HG02623 (cell line): ENCODE data around the gene NPAS3.
A peak's percentile ranks its signal among the peaks of the same experiment; 100 is the strongest.

Experiments
- ATAC-seq: cut with Tn5 transposase; IDR thresholded peaks from one replicate; pipeline ENCODE4 v1.9.1; 2021; ENCODE audit warnings: moderate library complexity; ENCODE audit not compliant: unreplicated experiment

Gene NPAS3

DNA sequence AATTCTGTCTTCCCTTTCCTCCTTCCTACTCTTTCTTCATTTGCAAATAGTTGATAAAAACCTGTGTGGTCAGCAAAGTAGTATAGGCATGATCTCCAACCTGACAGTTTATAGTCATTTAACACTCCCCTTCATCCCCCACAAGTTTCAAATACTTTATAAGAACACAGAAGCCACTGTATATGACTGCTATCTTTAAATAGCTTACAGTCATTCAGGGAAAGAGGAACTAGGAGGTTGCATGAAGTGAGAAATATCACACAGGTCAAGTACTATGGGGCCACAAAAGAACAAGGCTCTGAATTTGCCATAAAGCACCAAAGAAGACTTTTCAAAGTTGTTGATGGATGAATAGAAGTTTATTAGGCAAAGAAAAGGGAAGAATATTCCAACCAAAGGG is 431.3 kb downstream of the NPAS3 start:
- ATAC-seq: peak; percentile 99

DNA sequence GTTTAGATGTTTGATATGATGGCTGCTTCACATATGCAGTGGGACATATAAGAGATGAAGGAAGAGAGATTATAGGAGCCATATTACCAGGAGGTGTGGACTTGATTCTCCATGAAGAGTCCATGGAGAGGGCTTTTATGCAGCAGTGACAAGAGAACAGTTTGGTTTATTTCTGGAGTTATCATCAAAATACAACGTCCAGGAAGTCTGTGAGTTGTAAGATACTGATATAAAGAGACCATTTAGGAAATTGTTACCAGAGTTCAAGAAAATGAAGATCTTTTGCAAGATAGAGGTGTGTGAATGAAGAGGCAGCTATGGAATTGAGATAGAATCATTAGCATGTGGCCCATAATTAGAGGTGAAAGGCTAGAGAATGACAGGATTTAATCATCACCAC is 431.7 kb downstream of the NPAS3 start:
- ATAC-seq: no peak

DNA sequence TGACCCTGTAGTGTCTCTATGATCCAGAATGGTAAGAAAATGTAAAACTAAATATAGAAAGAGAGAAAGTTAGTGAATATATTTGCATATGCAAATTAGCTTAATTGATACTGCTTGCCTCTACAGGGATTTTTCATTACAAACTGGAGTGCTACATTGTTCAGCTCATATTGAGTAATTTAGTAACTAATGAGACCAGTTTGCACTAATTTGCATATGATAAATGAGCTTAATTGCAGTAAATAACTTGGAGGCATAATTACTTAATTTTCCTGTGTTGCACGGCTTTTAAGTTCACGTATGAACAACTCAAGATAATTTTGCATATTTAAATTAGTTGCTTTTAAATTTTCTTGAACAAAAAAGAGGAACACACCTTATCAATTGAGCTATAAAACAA is 436.5 kb downstream of the NPAS3 start:
- ATAC-seq: no peak

DNA sequence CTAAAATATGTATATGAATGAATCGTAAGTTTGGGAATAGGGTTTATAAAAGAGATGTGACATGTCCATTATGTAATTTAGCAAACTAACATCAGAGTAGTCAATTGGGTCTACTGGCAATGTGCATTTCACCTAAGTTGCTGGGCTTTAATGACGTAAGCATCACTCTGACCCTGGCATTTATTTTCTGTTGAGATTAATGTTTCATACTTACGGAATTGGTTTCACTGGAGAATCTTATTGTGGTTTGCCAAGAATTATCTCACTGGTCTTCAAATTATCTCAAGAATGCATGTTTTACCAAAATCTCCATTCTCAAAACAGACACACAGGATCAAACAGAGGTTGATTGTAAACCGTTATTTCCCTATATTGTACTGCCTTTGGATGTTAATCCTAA is 437.1 kb downstream of the NPAS3 start:
- ATAC-seq: no peak

DNA sequence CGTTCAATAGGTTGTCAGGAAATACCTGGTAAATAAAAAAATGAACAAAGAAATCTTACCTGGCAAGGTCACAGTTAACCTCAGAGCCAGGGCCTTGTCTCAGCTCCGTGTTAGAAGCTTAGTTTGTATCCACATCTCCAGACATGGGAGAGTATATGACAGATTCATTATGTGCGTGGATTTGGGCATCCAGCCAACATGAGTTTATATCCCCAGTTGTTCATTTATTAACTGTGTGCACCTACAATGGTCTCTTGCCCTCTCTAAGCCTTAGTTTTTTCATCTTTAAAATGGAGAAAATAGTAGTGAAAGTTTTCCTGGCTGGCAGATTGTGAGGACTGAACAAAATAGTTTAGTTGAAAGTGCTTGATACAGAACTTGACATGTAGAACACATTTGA is 437.8 kb downstream of the NPAS3 start:
- ATAC-seq: no peak

DNA sequence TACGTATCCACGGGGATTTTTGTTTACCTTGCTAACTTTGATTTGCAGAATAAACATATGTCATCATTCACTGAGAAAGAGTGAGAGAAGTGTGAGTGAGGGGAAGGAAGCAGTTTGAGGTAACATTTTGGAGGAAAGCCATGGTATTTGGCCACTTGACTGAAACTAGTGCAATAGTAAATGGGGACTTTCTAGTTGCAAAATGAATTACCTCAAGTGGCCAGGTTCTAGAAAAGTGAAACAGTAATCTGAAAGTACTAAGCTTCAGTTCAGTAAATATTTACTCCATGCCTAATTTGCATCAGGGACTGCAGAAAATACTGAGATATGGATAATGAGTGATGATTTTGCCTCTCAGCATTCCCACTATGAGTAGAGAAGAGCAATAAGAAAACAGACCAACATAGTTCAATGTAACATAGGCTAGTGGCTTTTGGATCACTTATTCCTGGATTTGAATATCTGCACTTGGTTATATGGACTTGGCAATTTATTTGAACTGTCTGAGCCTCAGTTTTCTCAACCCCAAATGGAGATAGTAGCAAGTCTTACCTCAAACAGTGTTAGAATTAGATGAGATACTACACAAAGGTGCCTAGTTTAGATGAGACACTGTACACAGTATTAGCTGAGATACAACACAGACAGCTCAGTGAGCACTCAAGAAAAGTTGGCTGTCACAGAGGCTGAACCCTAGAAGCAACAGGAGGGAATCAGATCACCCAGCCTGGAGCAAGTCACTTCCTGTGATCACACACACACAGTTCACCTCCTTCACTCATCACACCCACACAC is 439.1 kb downstream of the NPAS3 start:
- ATAC-seq: peak; percentile 81

DNA sequence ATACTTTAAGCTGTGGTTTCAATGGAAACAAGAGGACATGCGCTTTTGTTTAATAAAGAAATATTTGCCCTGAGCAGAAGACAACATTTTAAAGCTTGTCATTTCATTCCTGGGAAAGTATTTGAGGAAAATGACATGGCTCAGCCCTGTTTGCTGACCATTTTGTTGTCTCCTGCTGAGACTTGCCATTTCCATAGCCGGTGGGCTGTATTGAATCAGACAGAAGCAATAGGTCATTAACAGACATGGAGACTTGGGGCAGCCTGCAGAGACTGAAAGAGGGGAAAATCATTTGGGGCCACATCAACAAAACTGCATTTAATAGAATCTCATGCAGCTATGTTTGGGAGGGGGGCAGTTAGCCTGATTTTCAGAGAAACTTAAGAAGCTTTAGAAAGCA is 443.0 kb downstream of the NPAS3 start:
- no peak for ATAC-seq

DNA sequence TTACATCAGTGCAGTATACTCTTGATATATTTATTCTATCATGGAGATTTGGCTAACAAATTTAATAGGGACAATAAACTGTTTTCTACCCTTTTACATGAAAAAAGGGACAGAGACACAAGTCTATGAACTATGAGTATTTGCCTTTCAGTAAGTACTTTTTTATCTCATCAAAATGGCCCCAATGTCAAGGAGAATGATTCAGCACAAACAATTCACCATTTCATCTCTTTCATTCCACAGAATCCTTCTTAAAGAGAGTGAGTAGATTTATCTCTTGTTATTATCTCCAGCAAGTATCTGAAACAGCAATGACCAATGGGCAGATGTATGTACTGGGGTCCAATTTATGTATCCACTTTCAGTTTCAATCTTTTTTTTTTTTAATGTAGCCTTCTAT is 447.5 kb downstream of the NPAS3 start:
- no peak for ATAC-seq

DNA sequence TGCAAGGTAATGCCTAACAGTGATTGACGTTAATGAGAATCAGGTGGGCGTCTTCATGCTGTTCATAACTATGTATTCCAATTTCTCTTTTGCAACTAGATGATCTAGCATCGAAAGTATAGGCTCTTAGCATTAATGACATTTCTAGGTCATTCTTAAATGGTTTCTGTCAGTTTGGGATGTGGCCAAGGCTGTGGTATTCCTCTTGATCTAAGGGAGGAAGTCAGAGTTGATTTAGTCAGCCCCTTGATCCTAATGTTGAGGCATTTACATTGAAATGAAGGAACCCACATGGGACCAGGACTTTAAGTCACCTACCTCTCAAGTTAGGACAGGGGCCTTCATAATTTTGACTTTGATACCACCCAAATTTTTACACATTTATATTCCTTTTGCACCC is 448.1 kb downstream of the NPAS3 start:
- ATAC-seq: no peak

DNA sequence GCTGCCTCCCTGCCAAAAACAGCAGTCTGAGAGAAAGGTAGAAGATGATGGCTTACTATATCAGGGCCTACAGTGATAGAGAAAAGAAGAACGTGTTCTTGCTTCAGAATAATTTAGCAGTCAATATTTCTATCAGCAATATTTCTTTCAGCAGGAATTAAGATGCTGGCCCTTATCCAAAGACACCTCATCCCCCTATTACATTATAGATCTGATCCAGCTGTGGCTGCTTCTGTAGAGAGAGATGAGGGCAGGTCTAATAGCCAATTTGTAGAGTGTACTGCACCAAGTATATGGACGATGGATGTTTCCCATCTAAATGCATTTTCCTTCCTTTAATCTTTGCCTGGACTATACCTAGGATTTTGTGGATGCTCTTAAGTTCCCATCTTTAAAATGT is 451.7 kb downstream of the NPAS3 start:
- no peak for ATAC-seq

DNA sequence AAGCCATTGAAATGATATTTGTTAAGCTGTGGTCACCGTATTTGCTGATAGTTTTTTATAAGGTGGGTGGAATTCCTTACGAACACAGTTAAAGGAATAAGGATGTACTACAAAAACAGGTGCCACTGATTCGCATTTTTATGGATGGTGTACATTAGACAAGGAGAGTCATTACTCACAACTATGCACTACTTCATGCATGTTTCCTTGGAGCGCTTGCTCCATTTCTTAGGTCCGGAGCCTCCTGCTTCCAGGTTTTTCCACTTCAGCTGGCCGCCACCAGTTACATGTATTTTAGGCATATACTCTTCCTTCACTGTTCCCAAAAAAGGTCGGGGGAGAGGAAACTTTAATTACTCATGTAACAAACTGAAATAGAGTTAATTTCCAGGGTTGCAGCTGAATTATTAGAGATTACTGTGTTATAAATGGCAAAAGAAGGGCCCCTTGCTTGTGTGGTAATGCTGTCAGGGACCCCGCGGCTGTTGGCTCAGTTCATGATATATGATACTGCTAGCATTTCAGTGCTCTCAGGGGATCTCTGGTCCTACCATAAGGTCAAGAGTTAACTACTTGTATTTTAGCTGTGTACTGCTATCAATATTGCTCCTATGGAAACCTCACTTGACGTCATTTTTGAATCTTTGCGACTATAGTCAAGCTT is 454.7 kb downstream of the NPAS3 start:
- ATAC-seq: no peak

DNA sequence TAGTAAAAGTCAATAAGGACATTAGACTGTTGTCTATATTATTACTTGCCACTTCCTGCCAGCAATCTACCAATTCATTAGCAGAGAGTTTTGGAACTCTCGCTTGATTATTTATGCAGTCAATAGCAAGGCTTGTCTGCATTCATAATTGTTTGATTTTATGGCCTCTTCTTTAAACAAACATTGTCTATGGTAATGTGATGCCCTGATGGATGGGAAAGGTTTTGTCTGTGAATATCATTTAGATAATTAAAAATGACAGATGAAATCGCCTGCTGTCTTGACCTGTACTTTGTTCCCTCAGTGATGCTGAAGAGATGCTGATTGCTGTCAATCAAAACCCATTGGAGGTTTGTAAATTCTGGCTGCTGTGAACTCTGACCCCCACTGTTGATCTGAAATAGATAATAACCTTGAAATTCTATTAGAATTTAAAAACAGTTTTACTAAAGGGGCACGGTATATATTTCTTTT is 455.3 kb downstream of the NPAS3 start:
- ATAC-seq: no peak

DNA sequence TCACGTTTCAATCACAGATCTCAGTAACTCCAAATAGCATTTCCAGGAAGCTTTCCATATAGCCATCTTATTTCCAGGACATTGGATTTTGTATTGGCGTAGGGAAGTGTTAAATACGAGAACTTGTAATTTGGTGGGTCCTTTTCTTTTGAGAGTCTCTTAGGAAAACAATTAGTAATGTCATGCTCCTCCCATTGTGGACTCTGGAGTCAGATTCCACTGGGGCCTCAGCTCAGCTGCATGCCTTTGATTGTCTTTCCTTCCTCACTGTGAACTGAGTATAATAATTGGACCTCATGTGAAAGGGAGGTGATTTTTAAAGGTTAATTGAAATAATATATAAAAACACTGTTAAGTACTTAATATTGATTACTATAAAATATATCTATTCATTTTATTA is 462.6 kb downstream of the NPAS3 start:
- ATAC-seq: no peak

DNA sequence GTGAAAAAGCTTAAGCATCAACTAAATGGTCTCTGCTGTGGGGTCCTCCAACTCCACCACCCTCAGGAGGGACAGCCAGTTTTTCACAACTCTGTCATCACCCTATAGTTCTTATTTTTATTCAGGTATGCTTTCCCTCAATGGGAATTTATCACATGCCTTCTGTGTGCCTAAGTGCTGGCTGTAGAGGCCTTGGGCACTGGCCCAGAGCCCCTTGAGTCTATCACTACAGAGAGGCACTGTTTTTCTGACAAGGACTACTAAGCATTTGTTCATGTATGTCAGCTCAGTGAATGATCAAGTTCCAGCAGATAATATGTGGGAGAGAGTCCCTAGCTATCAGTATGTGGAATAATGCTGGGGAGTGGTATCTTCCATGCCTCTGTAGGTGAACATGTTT is 463.9 kb downstream of the NPAS3 start:
- no peak for ATAC-seq

DNA sequence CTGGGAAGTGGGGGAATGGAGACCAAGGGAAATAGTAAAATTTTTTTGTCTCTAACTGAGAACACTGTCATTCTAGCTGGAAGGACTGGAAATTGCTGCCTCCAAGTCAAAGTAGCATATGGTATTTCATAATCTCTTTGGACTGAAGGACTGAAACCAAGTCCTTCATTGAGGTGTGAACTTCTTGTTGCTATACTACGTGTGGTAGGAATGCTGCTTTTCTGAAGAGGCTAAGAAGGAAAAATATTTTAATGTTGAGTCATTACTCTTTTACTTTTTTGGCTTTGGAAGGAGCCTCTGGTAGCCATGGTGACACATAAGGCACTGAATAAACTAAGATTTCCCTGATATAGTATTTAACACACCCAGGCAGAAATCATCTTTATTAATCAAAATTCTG is 465.4 kb downstream of the NPAS3 start:
- no peak for ATAC-seq

DNA sequence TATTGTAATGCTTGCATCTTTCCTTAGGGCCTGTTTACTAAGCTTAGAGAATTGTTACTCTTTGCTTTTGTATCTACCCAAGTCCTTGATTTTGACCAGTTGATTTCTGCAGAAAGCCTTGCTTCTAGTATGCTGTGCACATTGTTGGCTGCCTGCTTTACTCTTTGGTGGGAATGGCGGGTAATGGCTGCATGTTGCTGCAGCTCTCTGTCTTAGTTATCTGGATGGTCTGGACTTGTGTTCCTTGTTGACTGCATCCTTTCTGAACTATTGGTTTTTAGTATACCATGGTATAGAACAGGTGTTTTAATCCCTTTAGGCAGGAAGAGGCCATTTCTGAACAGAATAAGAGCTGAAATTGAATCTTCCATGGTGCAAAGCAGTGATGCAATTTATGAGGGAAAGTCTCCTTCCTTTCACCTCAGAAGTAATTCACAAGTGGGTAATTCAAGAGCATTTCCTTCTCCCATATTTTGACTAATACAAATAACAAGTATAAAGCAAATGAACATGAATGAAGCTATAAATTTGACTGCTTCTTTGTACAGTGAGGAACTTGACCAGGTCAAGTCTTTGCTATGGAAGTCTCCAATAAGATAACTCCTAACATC is 466.4 kb downstream of the NPAS3 start:
- no peak for ATAC-seq

DNA sequence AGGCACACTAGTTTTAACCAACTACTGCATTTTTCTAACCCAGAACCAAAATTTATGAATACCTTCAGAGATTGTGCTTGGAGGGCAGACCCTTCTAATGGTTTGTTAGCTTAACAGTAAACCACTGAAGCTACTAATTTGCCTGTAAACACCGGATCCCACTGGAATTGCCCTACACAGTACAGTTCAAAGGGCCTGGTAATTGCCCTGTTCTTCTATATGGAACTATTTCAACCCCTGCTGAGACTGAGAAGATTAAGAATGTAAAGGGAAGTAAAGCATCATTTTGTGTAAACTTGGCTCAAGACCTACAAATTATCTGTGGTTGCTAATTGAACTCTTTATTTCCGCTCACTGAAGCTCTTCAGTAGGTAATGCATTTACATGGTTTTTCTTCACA is 468.1 kb downstream of the NPAS3 start:
- ATAC-seq: no peak

DNA sequence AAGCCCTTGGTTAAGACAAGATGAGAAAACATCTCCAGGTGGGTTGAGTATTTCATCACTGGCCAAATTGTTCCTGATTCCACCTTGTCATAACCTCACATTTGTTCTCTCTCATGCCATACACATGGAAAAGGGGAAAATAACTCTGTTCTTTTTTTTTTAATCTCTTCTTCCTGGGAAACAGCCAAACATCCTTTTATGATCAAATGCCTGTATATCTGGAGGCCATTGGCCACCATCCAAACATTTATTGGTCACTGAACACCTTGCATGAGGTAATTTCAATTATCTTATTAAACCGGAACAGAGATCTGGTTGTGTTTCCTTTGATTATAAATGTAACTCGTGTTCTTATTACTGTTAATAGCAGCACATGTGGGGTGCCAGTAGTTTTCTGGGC is 469.6 kb downstream of the NPAS3 start:
- ATAC-seq: no peak

DNA sequence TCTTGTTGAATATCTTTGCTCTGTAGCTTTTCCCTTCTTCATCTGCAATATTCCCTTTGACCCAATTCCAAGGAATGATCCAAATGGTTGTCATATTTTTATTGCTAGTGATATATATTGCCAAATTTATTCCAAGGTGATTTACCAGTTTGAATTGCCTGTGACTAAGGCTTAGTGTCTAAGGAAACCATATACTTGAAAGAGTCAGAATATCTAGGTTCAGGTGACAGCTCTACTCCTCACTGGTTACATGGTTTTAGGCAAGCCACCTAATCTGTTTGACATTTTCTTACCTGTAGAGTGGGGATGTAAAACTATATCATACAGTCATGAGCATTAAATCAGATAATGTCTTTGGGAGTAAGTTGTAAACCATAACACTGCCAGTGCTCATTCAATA is 473.8 kb downstream of the NPAS3 start:
- no peak for ATAC-seq

DNA sequence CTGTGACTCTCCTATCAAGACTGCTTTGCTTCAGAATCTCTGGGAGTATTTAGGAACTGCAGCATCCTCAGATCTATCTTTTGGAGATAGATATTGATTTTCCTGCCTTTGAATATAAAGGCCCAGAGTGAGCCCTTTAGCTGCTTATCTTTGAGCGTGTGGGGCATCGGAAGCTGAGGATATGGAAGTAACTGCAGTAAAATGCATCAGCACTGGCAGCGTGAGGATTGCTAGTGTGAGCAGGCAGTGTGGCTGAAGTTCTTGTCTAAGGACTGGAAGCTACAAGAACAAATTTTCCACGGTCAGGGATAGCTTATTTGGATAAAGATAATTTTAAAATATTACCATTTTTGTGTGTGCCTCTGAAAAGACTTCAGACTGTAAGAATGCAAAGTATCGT is 474.7 kb downstream of the NPAS3 start:
- ATAC-seq: no peak

DNA sequence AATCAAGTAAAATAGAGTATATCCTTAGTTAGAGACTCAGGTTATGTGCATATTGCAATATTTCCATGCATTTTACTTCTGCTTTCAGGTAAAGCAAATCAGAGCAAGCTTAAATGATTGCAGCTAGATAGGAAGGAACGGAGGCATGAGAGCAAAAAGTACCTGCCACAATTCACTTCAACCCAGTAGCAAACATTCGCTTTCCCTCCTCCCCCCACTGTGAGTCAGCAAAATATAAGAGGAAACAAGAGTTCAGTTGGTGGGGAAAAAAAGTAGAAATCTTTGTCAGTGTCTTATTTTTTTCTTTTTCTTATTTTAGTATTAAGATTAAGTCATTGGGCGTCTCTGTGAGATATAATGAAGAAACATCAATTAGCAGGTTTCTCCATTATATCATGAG is 475.4 kb downstream of the NPAS3 start:
- ATAC-seq: no peak

DNA sequence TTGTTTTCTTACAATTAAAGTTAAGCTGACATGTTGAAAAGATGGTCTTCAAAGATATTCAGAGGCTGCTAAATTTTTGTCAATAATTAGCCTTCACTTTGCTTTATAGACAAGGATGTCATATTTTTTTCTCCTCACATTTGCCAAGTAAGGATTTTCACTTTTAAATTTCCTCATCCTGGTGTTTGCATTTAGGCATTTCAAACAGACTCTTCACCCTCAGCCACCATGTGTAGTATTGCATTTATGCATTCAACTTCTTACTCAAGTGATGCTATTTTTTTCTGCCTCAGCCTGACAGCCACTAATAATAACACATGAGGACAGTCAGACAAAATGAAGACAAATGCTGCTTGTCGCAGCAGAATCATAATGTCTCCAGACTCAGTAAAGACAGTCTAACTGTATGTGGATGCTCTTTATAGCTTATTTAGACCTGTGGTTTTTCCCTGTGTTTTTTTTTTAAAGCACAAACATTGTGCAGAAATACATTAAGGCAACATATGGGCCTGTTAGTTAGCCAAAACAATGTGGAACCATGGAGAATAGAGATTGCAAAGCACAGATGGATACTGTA is 481.5 kb downstream of the NPAS3 start:
- no peak for ATAC-seq
